IPS DF 4.7 (cell line): ENCODE data around the gene FAM83F.
"Not testable (repeated sequence)": the region's sequence is repeated elsewhere in the genome, so short reads cannot be mapped to it uniquely, and the experiment has no call there.

Experiments
- DNase-seq: peaks from one replicate; pipeline ENCODE4 v3.0.0-alpha.2; 2013; ENCODE audit warnings: low spot score; ENCODE audit errors: extremely low read depth

FAM83F gene

DNA sequence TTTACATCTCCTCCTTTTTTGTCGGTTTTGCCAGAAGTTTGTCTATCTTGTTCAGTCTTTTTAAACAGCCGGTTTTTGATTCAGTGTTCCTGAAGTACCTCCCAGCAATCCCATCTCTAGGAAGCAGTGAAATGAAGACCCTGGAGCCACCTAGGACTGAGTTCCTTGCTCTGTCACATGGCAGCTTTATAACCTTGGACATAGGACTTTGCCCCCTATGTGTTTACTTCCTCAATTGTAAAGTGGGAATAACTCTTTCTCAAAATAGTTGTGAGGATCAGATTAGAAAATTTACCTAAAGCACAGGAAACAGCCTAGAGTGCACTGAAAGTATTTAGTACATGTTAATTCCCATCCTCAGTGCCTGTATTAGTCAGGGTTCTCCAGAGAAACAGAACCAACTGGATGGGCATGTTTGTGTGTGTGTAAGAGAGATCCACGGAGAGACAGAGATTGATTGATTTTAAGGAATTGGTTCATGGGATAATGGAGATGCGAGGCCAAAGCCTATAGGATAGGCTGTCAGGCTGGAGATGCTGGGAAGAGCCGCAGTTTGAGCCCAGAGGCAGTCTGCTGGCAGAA, 20.0 kb downstream of the FAM83F start:
- no peak for DNase-seq

DNA sequence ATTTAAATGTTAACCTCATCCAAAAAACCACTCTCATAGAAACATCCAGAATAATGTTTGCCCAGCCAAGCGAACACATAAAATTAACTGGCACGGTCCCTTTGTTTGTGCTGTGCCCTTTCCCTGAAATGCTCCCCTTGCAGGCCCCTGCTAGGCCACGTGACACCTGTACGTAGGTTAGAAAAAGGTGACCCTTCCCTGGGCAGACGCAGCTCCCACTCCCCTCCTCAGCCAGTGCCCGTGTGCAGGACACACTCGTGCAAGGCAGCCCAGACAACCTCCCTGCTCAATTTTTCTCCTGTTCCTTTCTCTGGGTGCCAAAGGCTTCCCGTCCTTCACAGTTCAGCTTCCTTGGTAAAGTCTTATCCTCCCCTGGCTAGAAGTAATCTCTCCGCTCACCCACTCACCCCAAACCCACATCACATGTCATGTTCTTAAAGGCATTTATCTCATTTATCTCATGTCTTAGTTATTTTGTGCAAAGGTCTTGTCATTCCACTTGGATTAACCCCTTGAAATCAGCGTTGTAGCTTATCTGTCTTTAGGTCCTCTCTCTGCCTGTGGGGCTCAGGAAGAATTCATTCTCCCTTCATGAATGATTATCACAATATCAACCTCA, 20.7 kb downstream of the FAM83F start:
- no peak for DNase-seq

DNA sequence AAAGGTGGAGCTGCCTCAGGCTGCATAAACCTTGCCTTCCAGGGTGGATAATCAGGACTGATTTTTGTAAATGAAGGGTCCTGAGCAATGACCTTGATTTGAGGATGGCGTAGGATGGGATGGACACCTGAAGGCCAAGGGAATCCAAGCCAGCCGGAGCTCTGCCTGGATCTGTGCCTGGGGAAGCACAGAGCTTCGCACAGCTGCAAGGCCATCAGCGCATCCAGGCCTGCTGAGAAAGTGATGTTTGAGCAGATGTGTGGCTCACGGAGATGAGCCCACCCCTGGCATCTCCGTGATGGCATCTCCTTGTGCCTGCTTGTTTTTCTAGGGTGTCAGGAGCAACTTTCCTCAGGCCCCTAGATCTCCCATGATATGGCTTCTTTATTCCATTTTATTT, 23.3 kb downstream of the FAM83F start:
- DNase-seq, result no peak

DNA sequence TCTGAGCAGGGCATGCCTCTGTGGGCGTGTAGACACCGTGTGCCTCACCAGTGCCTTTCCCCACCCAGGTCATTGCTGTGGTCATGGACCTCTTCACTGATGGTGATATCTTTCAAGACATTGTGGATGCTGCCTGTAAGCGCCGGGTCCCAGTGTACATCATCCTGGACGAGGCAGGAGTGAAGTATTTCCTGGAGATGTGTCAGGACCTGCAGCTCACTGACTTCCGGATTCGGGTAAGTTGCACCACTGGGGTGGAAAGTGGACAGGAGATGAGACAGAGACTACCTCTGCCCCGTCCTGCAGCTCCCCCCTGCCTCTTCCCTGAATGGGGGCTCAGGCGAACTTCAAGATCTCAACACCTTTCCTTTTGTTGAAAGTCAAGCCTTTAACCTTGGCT, 24.3 kb downstream of the FAM83F start:
- no peak for DNase-seq

DNA sequence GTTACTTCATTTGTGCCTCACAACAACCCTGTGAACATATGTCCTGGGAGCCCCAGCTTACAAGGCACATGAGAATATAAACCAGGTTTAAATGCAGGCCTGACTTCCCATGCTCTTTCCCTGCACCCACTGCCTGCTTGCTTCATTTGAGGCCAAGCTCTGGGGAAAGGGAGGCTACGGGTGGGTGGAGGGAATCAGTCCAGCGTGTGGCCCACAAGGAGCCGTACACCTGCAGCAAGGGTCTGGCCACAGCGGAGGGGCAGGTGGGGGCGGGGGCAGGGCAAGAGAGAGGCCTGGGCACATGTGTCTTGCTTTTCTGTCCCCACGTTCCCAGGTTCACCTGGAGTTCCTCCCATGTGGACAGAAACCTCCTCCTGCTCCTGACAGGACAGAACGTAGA, 26.2 kb downstream of the FAM83F start:
- DNase-seq, result no peak

DNA sequence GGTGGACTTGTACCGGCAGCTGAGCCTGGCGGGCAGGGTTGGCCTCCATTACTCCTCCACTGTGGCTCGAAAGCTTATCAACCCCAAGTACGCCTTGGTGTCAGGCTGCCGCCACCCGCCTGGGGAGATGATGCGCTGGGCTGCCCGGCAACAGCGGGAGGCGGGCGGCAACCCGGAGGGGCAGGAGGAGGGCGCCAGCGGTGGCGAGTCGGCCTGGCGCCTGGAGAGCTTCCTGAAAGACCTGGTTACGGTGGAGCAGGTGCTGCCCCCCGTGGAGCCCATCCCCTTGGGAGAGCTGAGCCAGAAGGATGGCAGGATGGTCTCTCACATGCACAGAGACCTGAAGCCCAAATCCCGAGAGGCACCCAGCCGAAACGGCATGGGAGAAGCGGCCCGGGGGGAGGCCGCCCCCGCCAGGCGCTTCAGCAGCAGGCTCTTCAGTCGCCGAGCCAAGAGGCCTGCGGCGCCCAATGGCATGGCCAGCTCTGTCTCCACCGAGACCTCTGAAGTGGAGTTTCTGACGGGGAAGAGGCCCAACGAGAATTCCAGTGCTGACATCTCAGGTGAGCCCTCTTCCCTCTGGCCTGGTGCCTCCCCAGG, 26.7 kb downstream of the FAM83F start:
- DNase-seq, result no peak

DNA sequence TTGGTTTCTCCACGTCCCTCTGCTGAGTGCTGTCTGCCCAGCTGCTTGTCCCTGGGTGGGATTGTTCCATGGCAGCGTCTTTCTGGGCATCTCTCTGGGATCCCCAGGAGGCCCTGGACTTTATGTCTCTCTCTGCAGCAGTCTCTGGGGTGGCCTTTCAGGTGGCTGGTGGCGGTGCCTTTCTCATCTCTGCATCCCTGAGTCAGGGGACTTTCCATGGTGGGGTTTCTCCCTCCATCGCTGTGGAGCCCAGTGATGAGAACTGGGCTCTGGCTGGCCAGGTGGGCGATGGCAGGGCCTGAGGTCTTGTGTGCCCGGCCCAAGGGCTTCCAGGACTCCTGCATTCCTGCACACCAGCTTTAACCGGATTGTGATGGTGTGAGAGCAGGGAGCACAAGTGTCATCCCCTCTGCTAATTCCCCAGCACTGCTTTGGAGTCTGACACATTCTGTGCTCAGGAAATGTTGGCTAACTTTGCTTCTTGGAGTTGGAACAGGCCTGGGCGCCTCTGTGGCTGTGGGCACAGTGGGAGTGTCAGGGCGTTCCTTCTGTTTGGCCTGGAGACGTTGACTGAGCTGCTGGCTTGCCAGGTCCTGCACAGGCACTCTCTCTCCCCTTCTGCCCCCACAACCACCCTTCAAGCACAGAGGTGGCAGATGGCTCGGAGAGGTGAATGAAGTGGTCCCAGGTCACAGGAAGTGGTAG, 27.9 kb downstream of the FAM83F start:
- no peak for DNase-seq

DNA sequence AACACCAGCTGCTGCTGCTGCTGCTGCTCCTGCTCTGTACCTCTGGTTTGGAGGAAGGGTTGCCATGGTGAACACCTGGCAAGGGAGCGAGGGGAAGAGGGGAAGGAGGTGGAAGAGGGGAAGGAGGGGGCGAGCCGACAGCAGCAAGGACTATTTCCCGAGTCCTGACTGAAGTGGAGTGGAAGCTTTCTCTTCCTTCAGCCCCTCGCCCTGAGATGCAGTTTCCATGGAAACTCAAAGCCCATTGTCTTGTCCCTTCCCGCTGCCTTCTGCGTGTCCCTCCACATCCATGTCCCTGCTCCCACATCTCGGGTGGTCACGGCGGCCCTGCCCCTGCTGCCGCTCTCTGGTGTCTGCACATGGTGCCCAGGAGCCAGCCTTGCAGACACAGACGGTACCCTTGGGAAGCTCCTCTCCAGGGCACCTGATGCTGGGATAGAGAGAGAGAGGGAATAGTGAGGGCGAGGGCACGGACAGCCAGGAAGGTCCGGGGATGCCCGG, 28.6 kb downstream of the FAM83F start:
- DNase-seq, result no peak

DNA sequence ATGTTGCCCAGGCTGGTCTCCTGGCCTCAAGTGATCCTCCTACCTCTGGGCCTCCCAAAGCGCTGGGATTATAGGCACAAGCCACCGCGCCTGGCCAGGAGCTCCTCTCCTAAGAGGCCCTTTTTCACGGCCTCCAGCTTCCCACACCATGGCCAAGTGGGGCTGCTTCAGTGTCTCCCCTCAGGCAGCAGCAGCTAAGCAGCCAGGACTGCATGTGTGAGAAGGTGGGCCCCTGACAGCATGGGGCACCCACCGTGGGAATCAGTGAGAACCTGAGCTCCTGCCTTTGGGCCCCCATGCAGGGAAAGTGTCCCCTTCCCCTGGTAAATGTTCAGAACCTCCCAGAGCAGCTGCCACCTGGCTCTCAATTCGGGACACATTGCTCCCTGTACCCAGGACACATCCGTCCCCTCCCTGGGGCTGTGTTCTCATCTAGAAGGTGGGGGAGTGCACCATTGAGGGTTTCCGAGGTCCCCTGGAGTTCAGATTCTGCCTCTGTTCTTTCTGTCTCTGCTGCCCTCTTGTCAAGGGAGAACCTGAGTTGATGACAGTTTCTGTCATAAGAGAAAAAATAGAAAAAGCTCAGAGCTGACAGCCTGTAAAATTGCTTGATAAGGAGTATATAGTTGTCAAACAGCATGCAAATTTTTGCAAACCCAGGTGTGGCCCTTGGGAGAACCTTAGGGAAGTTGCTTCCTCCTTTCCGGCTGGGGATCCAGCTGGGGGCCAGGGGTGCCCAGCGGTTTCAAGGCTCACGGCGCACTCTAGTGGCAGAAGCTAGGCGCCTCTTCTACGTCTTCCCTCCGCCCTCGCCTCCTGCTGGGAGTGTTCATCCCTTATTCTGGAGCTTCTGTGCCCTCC, 29.7 kb downstream of the FAM83F start:
- DNase-seq, result no peak

DNA sequence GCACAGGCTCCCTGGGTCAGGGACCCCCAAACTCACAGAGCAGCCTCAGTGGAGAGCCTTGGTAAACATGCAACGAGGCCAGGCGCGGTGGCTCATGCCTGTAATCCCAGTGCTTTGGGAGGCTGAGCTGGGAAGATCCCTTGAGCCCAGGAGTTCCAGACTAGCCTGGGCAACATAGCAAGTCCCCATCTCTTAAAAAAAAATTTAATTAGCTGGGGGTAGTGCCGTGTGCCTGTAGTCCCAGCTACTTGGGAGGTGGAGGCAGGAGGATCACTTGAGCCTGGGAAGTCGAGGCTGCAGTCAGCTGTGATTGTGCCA, 30.3 kb downstream of the FAM83F start:
- DNase-seq, result not testable (repeated sequence)

DNA sequence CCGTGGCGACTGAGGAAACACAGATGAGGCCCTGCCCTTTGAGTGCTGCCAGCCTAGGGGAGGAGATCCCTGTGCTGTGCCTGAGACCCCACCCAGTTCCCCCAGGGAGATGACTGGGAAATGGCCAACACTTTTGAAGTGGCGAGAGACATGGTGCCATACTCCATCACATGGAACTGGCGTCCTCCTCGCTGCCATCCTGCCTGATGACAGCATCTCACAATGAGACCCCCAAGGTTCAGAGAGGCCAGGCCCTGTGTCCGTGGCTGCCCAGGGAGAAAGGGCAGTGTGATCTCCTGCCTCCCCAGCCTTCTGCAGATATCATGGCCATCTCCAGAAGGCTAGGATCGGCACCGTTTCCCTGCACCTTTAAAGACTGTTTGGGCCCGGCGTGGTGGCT, 31.1 kb downstream of the FAM83F start:
- no peak for DNase-seq

DNA sequence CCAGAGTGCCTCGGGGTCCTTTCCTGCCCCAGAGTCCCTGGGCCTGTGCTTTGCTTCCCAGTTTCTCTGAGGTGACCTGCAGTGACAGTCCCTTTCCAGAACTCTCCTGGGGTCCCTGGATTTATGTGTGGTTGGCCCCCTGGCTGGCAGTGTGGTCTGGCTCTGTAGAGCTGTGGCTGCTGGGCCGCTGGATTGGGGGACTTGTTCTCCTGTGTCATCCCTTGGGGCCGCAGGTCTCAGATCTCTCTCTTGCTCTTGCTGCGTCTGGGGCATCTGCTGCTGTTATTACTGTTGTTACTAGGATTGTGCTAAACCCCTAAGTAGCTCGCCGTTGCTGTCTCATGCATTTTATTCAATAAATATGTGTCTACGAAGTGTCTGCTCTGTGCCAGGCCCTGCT, 31.9 kb downstream of the FAM83F start:
- DNase-seq, result no peak

DNA sequence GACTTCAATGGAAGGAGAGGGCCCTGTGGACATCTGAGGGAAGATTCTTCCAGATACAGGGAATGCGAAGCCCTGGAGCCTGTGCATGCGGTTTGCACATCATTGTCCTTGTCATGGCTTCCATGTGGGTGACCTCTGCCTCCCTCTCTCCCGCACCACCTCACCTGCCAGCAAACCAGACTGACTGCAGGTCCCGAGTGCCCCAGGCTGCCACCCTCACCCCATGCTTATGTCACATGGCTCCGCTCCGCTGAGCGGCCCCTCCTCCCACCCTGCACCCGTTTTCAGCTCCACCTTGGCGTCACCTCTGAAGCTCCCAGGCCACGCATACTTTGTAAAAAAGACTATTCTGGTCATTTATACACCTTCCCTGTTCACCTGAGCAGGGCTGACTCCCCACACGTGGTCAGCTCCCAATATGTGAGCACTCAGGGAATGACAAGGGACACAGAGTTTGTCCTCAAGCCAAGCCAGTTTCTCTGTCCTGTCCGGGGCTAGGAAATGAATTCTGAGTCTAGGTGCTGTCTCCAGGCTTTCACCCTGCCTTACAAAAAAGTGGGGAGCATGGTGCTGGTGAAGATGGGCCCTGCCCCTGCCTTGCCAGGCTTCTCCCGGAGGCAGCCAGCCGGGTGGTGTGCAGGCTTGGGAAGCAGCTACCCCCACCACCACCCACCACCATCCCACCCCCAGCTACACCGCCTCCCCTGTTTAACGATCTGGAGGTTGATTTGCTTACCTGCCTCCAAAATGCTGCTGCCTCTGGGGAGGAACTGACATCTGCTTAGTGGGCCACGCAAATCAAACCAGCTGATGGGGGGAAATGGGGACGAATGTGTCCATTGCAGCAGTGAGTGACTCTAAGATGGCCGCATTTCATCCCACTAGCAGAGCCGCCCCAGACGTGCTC, 32.7 kb downstream of the FAM83F start:
- DNase-seq, result no peak

DNA sequence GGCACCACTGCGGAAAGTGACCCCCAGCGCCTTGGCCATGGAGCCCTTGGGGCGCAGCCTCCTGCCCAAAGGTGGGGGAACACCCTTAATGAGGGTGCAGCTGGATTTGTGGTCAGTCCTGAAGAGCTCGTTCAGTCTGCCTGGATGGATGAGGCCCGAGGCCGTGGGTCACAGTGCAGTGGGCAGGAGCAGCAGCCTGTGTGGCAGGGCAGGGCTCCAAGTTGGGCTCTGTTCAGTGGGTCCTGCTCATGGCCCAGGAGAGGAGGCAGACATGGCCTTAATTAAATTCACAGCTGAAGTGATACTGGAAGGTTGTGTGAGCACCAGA, 33.3 kb downstream of the FAM83F start:
- DNase-seq, result no peak

DNA sequence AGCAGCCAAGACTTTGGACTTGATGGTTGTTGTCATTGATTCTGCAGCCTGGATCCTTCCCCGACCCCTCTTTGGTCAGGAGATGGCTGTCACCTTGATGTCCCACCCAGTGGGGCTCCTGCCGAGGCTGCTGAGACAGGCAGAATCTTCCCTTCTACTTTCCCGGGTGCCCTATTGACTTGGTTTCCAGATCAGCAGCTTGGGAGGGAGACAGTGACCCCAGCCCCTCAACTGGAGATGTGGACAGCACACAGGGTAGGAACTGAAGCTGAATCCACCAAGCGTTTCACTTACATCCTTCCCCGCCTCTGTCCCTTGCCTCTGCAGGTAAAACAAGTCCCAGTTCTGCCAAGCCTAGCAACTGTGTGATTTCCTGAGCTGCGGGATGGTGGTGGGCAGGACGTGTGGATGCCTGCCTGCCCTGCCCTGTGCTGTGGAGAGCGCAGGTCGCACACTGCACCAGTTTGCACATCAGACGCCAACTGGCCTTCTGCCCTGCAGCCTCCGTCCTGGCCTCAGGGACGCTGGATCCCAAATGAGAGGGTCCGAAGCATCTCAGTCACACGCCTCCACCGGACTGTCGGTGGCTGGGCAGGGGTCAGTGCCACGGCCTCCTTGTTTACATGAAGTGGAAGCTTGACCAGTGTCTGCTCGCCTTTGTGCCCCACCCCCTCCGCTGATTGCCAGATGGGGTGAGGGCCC, 34.6 kb downstream of the FAM83F start:
- DNase-seq, result no peak

DNA sequence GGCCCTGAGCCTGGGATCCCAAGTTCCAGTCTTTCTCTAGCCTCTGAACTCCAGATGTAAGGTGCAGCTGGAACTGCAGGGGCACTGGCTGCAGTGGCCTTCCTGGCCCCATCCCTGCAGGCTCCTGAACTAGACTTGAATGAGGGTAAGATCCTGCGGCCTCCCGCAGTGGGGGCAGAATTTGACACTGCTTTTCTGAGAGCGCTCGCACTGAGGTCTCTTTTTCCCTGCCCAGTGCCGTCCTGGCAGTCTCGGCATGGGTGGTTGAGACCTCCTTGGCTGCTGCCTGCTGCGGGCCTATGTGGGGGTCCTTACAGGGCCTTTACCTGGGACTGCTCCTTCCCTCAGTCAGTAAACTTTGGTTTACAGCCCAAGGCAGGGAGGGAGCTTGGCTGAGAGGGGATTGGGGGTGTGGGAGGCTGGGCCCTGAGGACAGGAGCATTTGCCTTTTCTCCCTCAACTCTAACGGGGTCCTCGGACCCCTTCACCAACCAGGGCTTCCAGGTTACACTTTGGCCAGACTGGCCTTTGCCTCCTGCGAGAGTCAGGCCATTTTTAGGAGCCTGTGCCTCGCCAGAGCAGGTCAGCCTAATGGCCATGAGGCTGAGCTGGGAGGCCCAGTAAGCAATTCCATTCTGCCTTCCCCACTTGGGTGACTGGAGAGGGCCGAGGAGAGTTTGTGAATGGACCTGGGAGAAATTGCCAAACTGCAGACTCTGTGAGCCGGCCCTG, 35.4 kb downstream of the FAM83F start:
- DNase-seq, result no peak

DNA sequence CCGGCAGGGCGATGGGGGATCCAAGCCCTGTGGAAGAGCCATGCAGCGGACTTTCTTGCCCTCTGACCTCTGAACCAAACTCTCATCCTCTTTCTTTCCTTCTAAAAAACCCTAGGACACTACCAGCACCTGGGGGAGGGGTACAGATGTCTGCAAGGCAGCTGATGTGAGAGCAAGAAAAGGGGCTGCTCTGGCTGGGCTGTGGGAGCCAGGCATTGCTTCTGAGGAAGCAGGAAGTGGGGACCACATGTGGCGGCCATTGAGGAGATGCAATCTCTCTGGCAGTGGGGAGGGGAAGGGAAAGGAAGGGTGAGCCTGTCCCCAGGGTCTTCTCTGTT, 36.0 kb downstream of the FAM83F start:
- DNase-seq, result no peak

DNA sequence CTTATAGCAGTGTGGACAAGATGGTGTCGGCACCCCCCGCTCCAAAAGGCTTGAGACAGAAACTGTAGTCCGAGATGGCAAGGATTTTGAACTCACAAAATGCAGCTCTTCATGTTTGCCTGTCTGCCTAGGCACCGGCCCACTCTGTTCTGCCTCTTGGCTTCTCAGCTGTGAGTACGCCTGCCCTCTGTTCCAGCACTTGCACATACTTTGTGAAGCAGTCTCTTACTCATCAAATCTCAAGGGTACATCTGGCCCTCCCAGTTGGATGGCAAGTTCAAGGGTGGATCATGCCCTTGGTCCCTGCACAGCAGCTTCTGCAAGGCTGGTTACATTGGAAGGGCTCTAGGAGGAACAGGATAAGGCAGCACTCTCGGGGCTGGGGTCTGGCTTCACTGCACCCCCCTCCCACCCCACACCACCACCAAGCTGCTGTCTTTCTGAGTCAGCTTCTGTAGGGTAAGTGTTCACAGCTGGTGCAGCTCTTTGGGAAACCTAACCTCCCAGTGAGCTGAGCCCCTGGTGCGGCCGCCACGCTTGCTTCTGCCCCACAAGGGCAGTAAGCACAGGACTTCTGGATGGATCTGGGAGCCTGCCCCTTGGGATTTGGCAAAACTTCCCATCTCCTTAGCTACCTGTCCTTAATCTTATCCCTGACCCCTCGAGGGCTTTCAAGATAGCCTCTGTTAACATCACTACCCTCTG, 37.2 kb downstream of the FAM83F start:
- no peak for DNase-seq
